B cell (primary cell): ENCODE data around the gene CWC27.

Experiments
- CTCF ChIP-seq: fragments of 200-600 bp; IDR thresholded peaks from one replicate; pipeline ENCODE4 v1.8.0; 2022; ENCODE audit warnings: antibody characterized with exemption, mild to moderate bottlenecking
- EZH2 ChIP-seq: IDR thresholded peaks from 2 replicates; pipeline ENCODE4 v1.6.1; 2012; ENCODE audit warnings: borderline replicate concordance, low read depth, mild to moderate bottlenecking, moderate library complexity, low read length; ENCODE audit not compliant: insufficient read depth, poor library complexity, severe bottlenecking

GRCh38 chr5:64749385-64749784 is 19.3 kb upstream of the CWC27 start:
- TF ChIP-seq CTCF = no peak
- TF ChIP-seq EZH2 = no peak
